Caco-2 (cell line): ENCODE data around the gene IGFLR1. TPM values are rescaled to one million over a fixed set of nuclear protein-coding genes. Genes with fewer than 3 reads are reported as not detected.

Source experiments
- BruUV-seq: library from RNA; stranded (reverse); fragments of 400-500 nt; replicated peaks from 2 replicates; lab custom pipeline; 2021; lab: Mats Ljungman, UMichigan
- CTCF ChIA-PET: fragments of 300-600 bp; sonication (Branson Sonifier 250); formaldehyde crosslinking; loops from one replicate; lab custom pipeline; 2022; ENCODE audit warnings: antibody characterized with exemption; lab: Charles Lee
- POLR2A ChIA-PET: fragments of 300-600 bp; sonication (Branson Sonifier 250); formaldehyde crosslinking; loops from one replicate; lab custom pipeline; 2022; ENCODE audit warnings: antibody characterized with exemption; lab: Charles Lee
- DNase-seq, 2 experiments: peaks; one replicate each; pipeline versions ENCODE4 v3.0.0 to v3.0.0-alpha.2; 2020 to 2022
- H3K27me3 ChIP-seq: replicated peaks from 2 replicates; pipeline ENCODE4 v1.6.0; 2011; ENCODE audit warnings: low read length; ENCODE audit not compliant: control insufficient read depth, insufficient read depth
- H3K36me3 ChIP-seq: 2 replicates; pipeline ENCODE4 v1.5.1; 2011; ENCODE audit warnings: low read length; ENCODE audit not compliant: control insufficient read depth, insufficient read depth
- H3K4me1 ChIP-seq: fragments of 250-450 bp; sonication (Bioruptor Pico); 2 replicates; pipeline ENCODE4 v1.5.1; 2020; ENCODE audit warnings: mild to moderate bottlenecking
- H3K4me3 ChIP-seq: 2 replicates; pipeline ENCODE4 v1.5.1; 2011; ENCODE audit warnings: low read depth, mild to moderate bottlenecking, control low read depth, low read length
- H3K9me3 ChIP-seq: fragments of 250-450 bp; sonication (Bioruptor Pico); 2 replicates; pipeline ENCODE4 v1.5.1; 2020; ENCODE audit warnings: mild to moderate bottlenecking, moderate library complexity
- H3K27ac Mint-ChIP-seq: one replicate; pipeline ENCODE4 v1.8.0; 2022; ENCODE audit warnings: mixed read lengths; ENCODE audit not compliant: unreplicated experiment
- H3K27me3 Mint-ChIP-seq: one replicate; pipeline ENCODE4 v1.8.0; 2022; ENCODE audit warnings: mixed read lengths; ENCODE audit not compliant: insufficient read depth, unreplicated experiment
- H3K36me3 Mint-ChIP-seq: one replicate; pipeline ENCODE4 v1.8.0; 2022; ENCODE audit warnings: mild to moderate bottlenecking, mixed read lengths; ENCODE audit not compliant: insufficient read depth, unreplicated experiment
- H3K4me1 Mint-ChIP-seq: one replicate; pipeline ENCODE4 v1.8.0; 2022; ENCODE audit warnings: low read depth, mixed read lengths; ENCODE audit not compliant: unreplicated experiment
- H3K4me3 Mint-ChIP-seq: one replicate; pipeline ENCODE4 v1.8.0; 2022; ENCODE audit warnings: mild to moderate bottlenecking, moderate library complexity, mixed read lengths; ENCODE audit not compliant: unreplicated experiment
- H3K9me3 Mint-ChIP-seq: one replicate; pipeline ENCODE4 v1.8.0; 2022; ENCODE audit warnings: mixed read lengths; ENCODE audit not compliant: unreplicated experiment
- CTCF ChIP-seq, 2 experiments: fragments of 200-600 bp in 1 of 2; IDR thresholded peaks; 1 replicate in 1 of 2; 2 replicates in 1 of 2; pipeline versions ENCODE4 v1.5.1 to v1.8.0; 2011 to 2022; ENCODE audit warnings: antibody characterized with exemption in 1 of 2, control low read depth in 1 of 2, inconsistent platforms in 1 of 2, low read depth in 1 of 2, low read length in 1 of 2, mild to moderate bottlenecking in 1 of 2, moderate library complexity in 1 of 2; ENCODE audit not compliant: insufficient read depth in 1 of 2, severe bottlenecking in 1 of 2, unreplicated experiment in 1 of 2
- intact Hi-C: fragments of 100-400 bp; cut with micrococcal nuclease; formaldehyde crosslinking; loops from one replicate; pipeline ENCODE4 v1.10.0; 2022; ENCODE audit not compliant: unreplicated experiment
- total RNA-seq: library from RNA; stranded (reverse); gene quantifications from 2 replicates; pipeline ENCODE4 v1.2.3, GENCODE V29; 2022

IGFLR1 gene
- total RNA-seq, 1 experiment from 2014 or later: 11.3 TPM

GRCh38 chr19:35784503-35785338 lies 42.5 kb upstream of the IGFLR1 start:
- intact Hi-C loops: no loop called here
- Mint-ChIP-seq H3K27me3 (no peaks in the 10 kb centered on the region), H3K9me3 (no peaks in the 10 kb centered on the region), H3K27ac (no peak overlapping the region), H3K4me3 (no peak overlapping the region), H3K4me1 (peaks cover 8% of the 10 kb centered on the region), H3K36me3 (no peaks in the 10 kb centered on the region)
- H3K27me3 ChIP-seq: no peaks in the 10 kb centered on the region
- CTCF ChIA-PET: interaction anchor here (0.5 to 0.6 kb wide), 4 partner anchors 8 to 400 kb away, joined by 3 to 7 read pairs (median 4); no protein-coding TSS in a partner anchor
- BruUV-seq: no TSS peak
- H3K36me3 ChIP-seq: no peaks in the 10 kb centered on the region; the same call in 1 of the 2 replicates
- H3K9me3 ChIP-seq: no peaks in the 10 kb centered on the region
- DNase-seq: no peak
- no peak for TF ChIP-seq CTCF (IDR thresholded peaks at IDR 0.05; ENCODE audit: insufficient read depth in 1 of 2, low read depth in 1 of 2, low read length in 1 of 2, severe bottlenecking in 1 of 2, unreplicated experiment in 1 of 2)
- POLR2A ChIA-PET: interaction anchor here (0.6 kb wide), 1 partner anchor 37 kb away, joined by 4 read pairs; the partner anchor contains the start of gene LIN37
- no peaks in the 10 kb centered on the region for H3K4me1 ChIP-seq
- H3K4me3 ChIP-seq: no peak overlapping the region

GRCh38 chr19:35783469-35784434 lies 41.5 kb upstream of the IGFLR1 start:
- Histone ChIP-seq H3K4me3 (no peak overlapping the region), H3K9me3 (no peaks in the 10 kb centered on the region), H3K4me1 (no peaks in the 10 kb centered on the region), H3K36me3 (no peaks in the 10 kb centered on the region; the same call in 1 of the 2 replicates), H3K27me3 (no peaks in the 10 kb centered on the region)
- ChIA-PET CTCF (interaction anchor here (0.5 to 0.6 kb wide), 3 partner anchors 7 to 399 kb away, joined by 3 to 7 read pairs (median 4); no protein-coding TSS in a partner anchor), POLR2A (interaction anchor here (0.6 kb wide), 1 partner anchor 36 kb away, joined by 4 read pairs; the partner anchor contains the start of gene LIN37)
- no peak for DNase-seq
- TF ChIP-seq CTCF (IDR thresholded peaks at IDR 0.05; ENCODE audit: insufficient read depth in 1 of 2, low read depth in 1 of 2, low read length in 1 of 2, severe bottlenecking in 1 of 2, unreplicated experiment in 1 of 2): peak in 1 of 2 experiments; percentile 29
- Mint-ChIP-seq H3K4me1 (peaks cover 8% of the 10 kb centered on the region), H3K27ac (no peak overlapping the region), H3K27me3 (no peaks in the 10 kb centered on the region), H3K9me3 (no peaks in the 10 kb centered on the region), H3K4me3 (no peak overlapping the region), H3K36me3 (peaks cover 5% of the 10 kb centered on the region)
- intact Hi-C loops: no loop called here
- no TSS peak for BruUV-seq

- no TSS peak for BruUV-seq
- H3K27me3 ChIP-seq: no peaks in the 10 kb centered on the region
- intact Hi-C loops: no loop called here
- Mint-ChIP-seq H3K9me3 (no peaks in the 10 kb centered on the region), H3K27ac (no peak overlapping the region), H3K4me3 (no peak overlapping the region), H3K36me3 (peaks cover 5% of the 10 kb centered on the region), H3K27me3 (no peaks in the 10 kb centered on the region), H3K4me1 (peaks cover 8% of the 10 kb centered on the region)
- H3K4me1 ChIP-seq: no peaks in the 10 kb centered on the region
- no peaks in the 10 kb centered on the region for H3K9me3 ChIP-seq
- POLR2A ChIA-PET: no interaction called here
- no peak overlapping the region for H3K4me3 ChIP-seq
- DNase-seq: no peak
- CTCF ChIA-PET: interaction anchor here (1.0 kb wide), 1 partner anchor 148 kb away, joined by 3 read pairs; no protein-coding TSS in a partner anchor
- TF ChIP-seq CTCF (IDR thresholded peaks at IDR 0.05; ENCODE audit: insufficient read depth in 1 of 2, low read depth in 1 of 2, low read length in 1 of 2, severe bottlenecking in 1 of 2, unreplicated experiment in 1 of 2): no peak
- H3K36me3 ChIP-seq: no peaks in the 10 kb centered on the region; the same call in 1 of the 2 replicates
Measured at GRCh38 chr19:35782589-35782988, 40.3 kb upstream of the IGFLR1 start.
